AG10803 (cell line): ENCODE measurements around the gene PHOSPHO2.

Experiments
- DNase-seq: peaks from one replicate; pipeline ENCODE4 v3.0.0; 2010; ENCODE audit warnings: low read depth
- H3K4me3 ChIP-seq: 2 replicates; pipeline ENCODE4 v1.5.1; 2011; ENCODE audit warnings: mild to moderate bottlenecking, low read length, control low read depth
- TF ChIP-seq, protein P1 (sequence below): conservative IDR thresholded peaks from 2 replicates; pipeline ENCODE4 v1.5.1; 2011; ENCODE audit warnings: mild to moderate bottlenecking, low read length, control low read depth, inconsistent platforms

The PHOSPHO2 gene

DNA sequence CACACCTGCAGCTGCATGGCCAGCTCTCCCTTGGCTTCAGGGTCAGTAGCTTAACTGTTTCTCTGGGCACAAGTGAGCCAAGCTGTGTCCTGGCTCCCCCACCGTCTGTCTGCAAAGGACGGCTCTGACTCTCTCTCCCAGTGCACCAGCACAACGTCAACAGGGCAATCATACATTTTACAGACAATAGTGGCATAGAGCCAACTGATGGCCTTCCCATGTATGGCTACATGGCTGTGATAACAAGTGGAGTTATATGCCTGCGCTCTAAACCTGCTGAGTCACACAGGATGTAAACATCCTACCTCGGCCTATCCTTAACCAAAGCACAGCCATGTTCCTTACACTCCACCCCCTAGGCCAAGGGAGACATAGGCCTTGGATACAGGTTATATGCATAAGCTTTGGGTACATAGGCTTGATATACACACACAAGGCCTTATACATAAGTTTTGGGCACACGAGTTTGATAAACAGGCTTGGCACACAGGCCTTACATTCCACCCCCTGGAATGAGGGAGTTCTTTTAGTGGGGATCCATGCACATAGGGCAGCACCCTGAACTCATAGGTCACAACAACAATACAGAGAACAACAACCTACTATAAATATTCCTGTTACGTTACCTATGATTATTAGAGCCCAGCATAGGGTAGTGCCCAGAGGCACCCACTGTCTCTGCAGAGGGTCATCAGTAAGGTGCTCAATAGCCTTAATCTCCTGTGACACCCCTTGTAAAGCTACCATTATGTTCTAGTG is 17.7 kb downstream of the PHOSPHO2 start:
- H3K4me3 ChIP-seq = no peak overlapping the region
- no peak for DNase-seq
- TF ChIP-seq, protein P1, sequence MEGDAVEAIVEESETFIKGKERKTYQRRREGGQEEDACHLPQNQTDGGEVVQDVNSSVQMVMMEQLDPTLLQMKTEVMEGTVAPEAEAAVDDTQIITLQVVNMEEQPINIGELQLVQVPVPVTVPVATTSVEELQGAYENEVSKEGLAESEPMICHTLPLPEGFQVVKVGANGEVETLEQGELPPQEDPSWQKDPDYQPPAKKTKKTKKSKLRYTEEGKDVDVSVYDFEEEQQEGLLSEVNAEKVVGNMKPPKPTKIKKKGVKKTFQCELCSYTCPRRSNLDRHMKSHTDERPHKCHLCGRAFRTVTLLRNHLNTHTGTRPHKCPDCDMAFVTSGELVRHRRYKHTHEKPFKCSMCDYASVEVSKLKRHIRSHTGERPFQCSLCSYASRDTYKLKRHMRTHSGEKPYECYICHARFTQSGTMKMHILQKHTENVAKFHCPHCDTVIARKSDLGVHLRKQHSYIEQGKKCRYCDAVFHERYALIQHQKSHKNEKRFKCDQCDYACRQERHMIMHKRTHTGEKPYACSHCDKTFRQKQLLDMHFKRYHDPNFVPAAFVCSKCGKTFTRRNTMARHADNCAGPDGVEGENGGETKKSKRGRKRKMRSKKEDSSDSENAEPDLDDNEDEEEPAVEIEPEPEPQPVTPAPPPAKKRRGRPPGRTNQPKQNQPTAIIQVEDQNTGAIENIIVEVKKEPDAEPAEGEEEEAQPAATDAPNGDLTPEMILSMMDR = no peak

DNA sequence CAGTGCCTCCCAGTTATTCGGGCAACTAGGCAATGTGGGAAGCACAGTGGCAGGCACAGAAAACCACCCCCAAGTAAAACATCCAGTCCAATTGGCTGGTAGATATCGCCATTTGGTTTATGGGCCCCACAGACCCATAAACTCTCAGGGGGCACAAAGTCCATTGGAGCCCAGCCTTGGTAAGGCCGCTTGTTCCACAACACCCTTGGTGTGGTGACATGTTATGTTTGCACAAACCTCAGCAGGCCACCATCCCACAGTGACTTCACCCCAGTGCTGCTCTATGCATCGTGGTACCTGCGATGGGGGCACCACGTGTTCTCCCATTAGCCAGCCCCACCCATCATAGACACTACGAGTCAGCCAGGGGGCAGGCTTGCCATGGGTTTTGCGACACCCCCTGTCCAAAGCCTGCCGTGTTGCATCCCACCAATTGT is 18.5 kb downstream of the PHOSPHO2 start:
- no peak overlapping the region for H3K4me3 ChIP-seq
- no peak for DNase-seq
- TF ChIP-seq, protein P1 = no peak

- TF ChIP-seq, protein P1 = no peak
- no peak for DNase-seq
- H3K4me3 ChIP-seq = no peak overlapping the region
Observed at GRCh38 chr2:169713331-169713730, 19.1 kb downstream of the PHOSPHO2 start.

- no peak for DNase-seq
- H3K4me3 ChIP-seq = no peak overlapping the region
Observed at GRCh38 chr2:169714699-169715098, 20.4 kb downstream of the PHOSPHO2 start.

DNA sequence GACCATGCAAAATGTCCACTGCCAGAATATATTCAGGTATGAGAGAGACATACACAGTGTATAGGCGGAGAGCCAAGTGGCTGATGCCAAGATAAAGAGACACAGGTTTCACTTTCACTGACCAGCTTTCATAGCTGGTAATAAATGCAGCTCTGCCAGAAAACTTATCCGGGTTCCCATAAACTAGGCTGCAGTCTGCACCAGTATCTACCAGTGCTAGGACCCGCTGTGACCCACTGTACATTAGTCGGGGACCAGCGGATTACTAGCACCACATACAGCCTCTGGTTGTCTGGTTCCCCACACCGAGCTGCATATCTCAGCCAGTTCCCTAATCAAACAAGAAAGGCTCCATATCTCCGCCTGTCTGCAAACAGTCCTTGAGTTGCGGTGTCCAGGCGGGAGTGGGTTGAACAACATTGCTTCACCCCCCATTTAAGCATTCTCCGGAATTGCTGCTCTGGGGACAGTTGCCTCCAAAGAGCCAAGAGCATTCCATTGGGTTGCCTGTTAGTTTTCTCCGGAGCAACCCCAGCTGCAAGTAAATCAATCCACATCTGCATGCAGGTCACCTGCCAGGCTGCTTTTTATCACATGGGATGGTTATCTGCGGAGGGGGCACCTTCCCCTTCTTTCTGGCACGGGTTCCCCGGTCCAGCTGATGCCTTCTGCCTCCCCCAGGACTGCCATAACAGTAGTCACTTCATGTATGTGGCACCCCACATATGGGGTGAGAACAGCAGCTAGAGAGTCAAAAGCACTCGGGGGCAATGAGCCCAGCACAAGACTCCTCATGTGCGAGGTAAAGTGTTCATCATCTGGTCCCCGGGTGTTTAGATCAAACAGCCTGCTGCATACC is 21.3 kb downstream of the PHOSPHO2 start:
- TF ChIP-seq, protein P1 = no peak
- peak; percentile 32 for DNase-seq
- peak overlapping the region; percentile 39 for H3K4me3 ChIP-seq

More at GRCh38 chr2:169714699-169715098, 20.4 kb downstream of the PHOSPHO2 start:
- TF ChIP-seq, protein P1 = no peak

DNA sequence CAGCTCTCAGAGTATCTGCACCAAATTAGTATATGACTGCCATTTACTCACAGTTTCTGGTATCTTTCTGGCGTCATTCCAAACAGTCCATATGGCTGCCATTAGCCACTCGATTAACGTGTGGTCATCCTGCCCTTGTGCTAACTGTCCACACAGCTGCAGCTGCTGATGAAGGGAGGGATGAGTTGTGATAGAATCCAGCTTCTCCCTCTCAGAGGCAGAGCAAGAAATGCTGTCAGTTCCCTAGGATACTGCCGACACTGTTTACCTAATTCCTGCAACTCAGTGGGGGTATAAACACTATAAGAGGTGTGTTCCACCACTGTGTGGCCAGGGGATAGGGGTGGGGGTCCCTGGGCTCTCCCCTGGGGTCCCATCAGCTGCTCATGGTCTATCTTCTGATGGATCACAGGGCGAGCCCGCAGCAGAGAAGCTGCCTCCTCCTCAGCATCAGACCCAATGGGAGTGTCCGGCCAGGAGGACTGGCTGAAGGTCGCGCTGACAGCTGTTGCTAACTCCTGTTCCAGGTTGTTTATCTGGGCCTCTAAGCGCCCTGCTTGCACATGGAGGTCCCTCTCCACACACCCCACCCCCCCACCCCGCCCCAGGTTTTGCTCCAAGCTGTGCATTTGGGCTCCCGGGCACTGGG is 22.1 kb downstream of the PHOSPHO2 start:
- TF ChIP-seq, protein P1 = no peak
- peak; percentile 81 for DNase-seq
- no peak overlapping the region for H3K4me3 ChIP-seq
